Mesenchymal stem cell (in vitro differentiated cells and primary cell): ENCODE measurements around the gene KMT2A.

ENCODE experiments used
- DNase-seq: peaks from one replicate; pipeline ENCODE4 v3.0.0-alpha.2; 2013
- H2AFZ ChIP-seq: one replicate; pipeline ENCODE4 v1.6.1; 2013; ENCODE audit warnings: low read depth, mild to moderate bottlenecking, control low read depth, inconsistent platforms, low read length, moderate library complexity
- H2AK5ac ChIP-seq: 2 replicates; pipeline ENCODE4 v1.6.1; 2013; ENCODE audit warnings: low read length, moderate library complexity, mild to moderate bottlenecking, inconsistent platforms; ENCODE audit not compliant: severe bottlenecking
- H2BK120ac ChIP-seq: one replicate; pipeline ENCODE4 v1.6.1; 2013; ENCODE audit warnings: low read depth, mild to moderate bottlenecking, inconsistent platforms, low read length, moderate library complexity
- H2BK12ac ChIP-seq, 2 experiments: one replicate each; pipeline ENCODE4 v1.6.1; 2013; ENCODE audit warnings: inconsistent platforms in 2 of 2, low read length in 2 of 2, mild to moderate bottlenecking in 2 of 2, moderate library complexity in 2 of 2, control low read depth in 1 of 2
- H2BK15ac ChIP-seq: one replicate; pipeline ENCODE4 v1.6.1; 2013; ENCODE audit warnings: mild to moderate bottlenecking, low read depth, inconsistent platforms; ENCODE audit not compliant: poor library complexity, severe bottlenecking
- H2BK5ac ChIP-seq: 2 replicates; pipeline ENCODE4 v1.6.1; 2013; ENCODE audit warnings: low read depth, mild to moderate bottlenecking, low read length, control low read depth, inconsistent platforms; ENCODE audit not compliant: poor library complexity, severe bottlenecking
- H3K14ac ChIP-seq, 2 experiments: one replicate each; pipeline ENCODE4 v1.6.1; 2013; ENCODE audit warnings: inconsistent platforms in 2 of 2, low read length in 2 of 2, control low read depth in 1 of 2, mild to moderate bottlenecking in 1 of 2, moderate library complexity in 1 of 2
- H3K18ac ChIP-seq, 2 experiments: one replicate each; pipeline ENCODE4 v1.6.1; 2013; ENCODE audit warnings: inconsistent platforms in 2 of 2, low read length in 2 of 2, control low read depth in 1 of 2, low read depth in 1 of 2, mild to moderate bottlenecking in 1 of 2
- H3K23ac ChIP-seq, 2 experiments: one replicate each; pipeline ENCODE4 v1.6.1; 2013; ENCODE audit warnings: inconsistent platforms in 2 of 2, low read length in 2 of 2, mild to moderate bottlenecking in 2 of 2, moderate library complexity in 2 of 2, control low read depth in 1 of 2
- H3K27ac ChIP-seq: 2 replicates; pipeline ENCODE4 v1.5.1; 2013; ENCODE audit warnings: mild to moderate bottlenecking, moderate library complexity, low read length, control low read depth, inconsistent platforms; ENCODE audit not compliant: poor library complexity, severe bottlenecking
- H3K27me3 ChIP-seq, 2 experiments: 2 replicates each; pipeline versions ENCODE4 v1.6.1 to v1.7.0; 2013; ENCODE audit warnings: low read length in 2 of 2, mild to moderate bottlenecking in 2 of 2, moderate library complexity in 2 of 2, control low read depth in 1 of 2, inconsistent platforms in 1 of 2; ENCODE audit not compliant: control insufficient read depth in 1 of 2, insufficient read depth in 1 of 2
- H3K36me3 ChIP-seq, 2 experiments: 2 replicates each; pipeline versions ENCODE4 v1.6.1 to v1.7.0; 2013; ENCODE audit warnings: low read length in 2 of 2, control low read depth in 1 of 2, inconsistent platforms in 1 of 2, low read depth in 1 of 2, mild to moderate bottlenecking in 1 of 2; ENCODE audit not compliant: insufficient read depth in 2 of 2, control insufficient read depth in 1 of 2
- H3K4ac ChIP-seq, 2 experiments: one replicate each; pipeline ENCODE4 v1.6.1; 2013; ENCODE audit warnings: inconsistent platforms in 2 of 2, low read length in 2 of 2, mild to moderate bottlenecking in 2 of 2, moderate library complexity in 2 of 2, control low read depth in 1 of 2, low read depth in 1 of 2
- H3K4me1 ChIP-seq: 2 replicates; pipeline ENCODE4 v1.6.1; 2013; ENCODE audit warnings: low read depth, low read length, control low read depth; ENCODE audit not compliant: control insufficient read depth, insufficient read depth
- H3K4me2 ChIP-seq: 2 replicates; pipeline ENCODE4 v1.6.1; 2013; ENCODE audit warnings: low read length, mild to moderate bottlenecking, inconsistent platforms; ENCODE audit not compliant: poor library complexity, severe bottlenecking
- H3K4me3 ChIP-seq, 2 experiments: 2 replicates each; pipeline versions ENCODE4 v1.5.1 to v1.7.0; 2013; ENCODE audit warnings: low read length in 2 of 2, mild to moderate bottlenecking in 2 of 2, control low read depth in 1 of 2, low read depth in 1 of 2; ENCODE audit not compliant: insufficient read depth in 1 of 2
- H3K79me1 ChIP-seq: replicated peaks from 2 replicates; pipeline ENCODE4 v1.6.1; 2013; ENCODE audit warnings: mild to moderate bottlenecking, control low read depth, low read length, inconsistent platforms; ENCODE audit not compliant: poor library complexity, severe bottlenecking
- H3K9ac ChIP-seq: 2 replicates; pipeline ENCODE4 v1.7.0; 2013; ENCODE audit warnings: mild to moderate bottlenecking, low read length, moderate library complexity
- H3K9me3 ChIP-seq: 2 replicates; pipeline ENCODE4 v1.7.0; 2013; ENCODE audit warnings: mild to moderate bottlenecking, low read length; ENCODE audit not compliant: control insufficient read depth
- H4K8ac ChIP-seq: one replicate; pipeline ENCODE4 v1.6.1; 2013; ENCODE audit warnings: inconsistent platforms, mild to moderate bottlenecking, low read length, moderate library complexity
- H4K91ac ChIP-seq: one replicate; pipeline ENCODE4 v1.6.1; 2013; ENCODE audit warnings: mild to moderate bottlenecking, low read length, inconsistent platforms
- WGBS: methylation state at CpG from one replicate; pipeline ENCODE4 v1.1.7; 2013; ENCODE audit warnings: mixed read lengths; 5-methylcytosine and 5-hydroxymethylcytosine counted together

Gene KMT2A

DNA sequence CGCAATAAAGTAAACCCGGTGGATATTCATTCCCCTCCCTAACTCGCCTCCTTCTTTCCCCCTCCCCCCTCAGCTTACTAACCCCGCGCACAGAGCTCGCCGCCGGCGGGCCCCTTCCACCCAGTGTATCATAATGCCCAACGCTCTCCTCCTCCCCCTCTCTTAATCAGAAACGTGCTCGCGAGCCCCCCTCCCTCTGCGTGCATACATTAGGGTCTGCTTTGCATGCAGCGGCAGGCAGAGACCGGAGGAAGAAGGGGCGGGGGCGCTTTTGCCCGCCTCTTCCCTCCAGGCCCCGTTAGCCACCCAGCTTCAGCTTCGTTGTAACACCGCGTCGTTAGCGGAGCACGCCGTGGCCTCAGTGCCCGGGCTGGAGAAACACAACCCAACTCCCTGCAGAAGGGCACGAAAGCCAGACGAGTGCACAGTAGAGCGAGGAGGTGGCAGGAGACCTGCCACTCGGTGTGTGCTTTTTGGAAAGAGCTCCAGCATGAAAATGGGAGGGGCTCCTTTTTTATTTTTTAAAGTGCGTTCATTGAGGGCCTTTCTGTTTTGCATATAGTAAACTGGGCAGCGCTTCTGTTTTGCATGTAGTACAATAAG, 901 bp upstream of the KMT2A start:
- Histone ChIP-seq H3K23ac (peak overlapping the region in 1 of 2 experiments; percentile 16), H3K27me3 (no peaks in the 10 kb centered on the region), H3K4me3 (peak overlapping the region; percentile 69 to 85), H4K8ac (peak overlapping the region; percentile 66), H2AFZ (peak overlapping the region; percentile 97), H3K18ac (peak overlapping the region in 1 of 2 experiments; percentile 83), H3K4me1 (peaks cover 5% of the 10 kb centered on the region), H3K79me1 (no peaks in the 10 kb centered on the region), H2BK15ac (no peak overlapping the region), H4K91ac (no peak overlapping the region), H2BK5ac (no peak overlapping the region), H3K4me2 (peak overlapping the region; percentile 93), H3K14ac (peak overlapping the region in 1 of 2 experiments; percentile 29), H3K36me3 (no peaks in the 10 kb centered on the region), H3K27ac (peak overlapping the region; percentile 96), H3K4ac (peak overlapping the region in 1 of 2 experiments; percentile 35), H2BK120ac (no peak overlapping the region), H3K9ac (peak overlapping the region; percentile 74), H3K9me3 (no peaks in the 10 kb centered on the region), H2AK5ac (no peak overlapping the region), H2BK12ac (peak overlapping the region in 1 of 2 experiments; percentile 17)
- WGBS = 1% methylated on average over 34 of the region's 34 CpGs
- peak; percentile 71 for DNase-seq

DNA sequence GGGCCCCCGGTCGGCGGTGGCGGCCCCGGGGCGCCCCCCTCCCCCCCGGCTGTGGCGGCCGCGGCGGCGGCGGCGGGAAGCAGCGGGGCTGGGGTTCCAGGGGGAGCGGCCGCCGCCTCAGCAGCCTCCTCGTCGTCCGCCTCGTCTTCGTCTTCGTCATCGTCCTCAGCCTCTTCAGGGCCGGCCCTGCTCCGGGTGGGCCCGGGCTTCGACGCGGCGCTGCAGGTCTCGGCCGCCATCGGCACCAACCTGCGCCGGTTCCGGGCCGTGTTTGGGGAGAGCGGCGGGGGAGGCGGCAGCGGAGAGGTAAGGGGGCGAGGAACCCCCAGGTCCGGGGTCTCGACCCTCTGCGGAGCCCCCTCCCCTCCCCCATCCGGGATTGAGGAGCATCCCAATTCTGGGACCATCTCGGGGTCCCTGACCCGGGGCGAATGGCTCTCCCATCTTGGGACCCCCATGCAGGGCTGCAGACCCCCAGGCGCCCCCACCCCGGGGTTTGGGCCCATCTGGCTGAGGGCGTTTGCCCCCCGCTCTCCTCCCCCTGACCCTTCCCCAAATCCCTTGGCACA, 431 bp downstream of the KMT2A start:
- Histone ChIP-seq H2AK5ac (no peak overlapping the region), H3K23ac (peak overlapping the region; percentile 84 to 92), H2BK12ac (peak overlapping the region in 1 of 2 experiments; percentile 45), H2BK5ac (peak overlapping the region; percentile 87), H3K4me2 (peak overlapping the region; percentile 84), H3K27ac (peak overlapping the region; percentile 30), H2AFZ (peak overlapping the region; percentile 72), H3K36me3 (no peaks in the 10 kb centered on the region), H3K27me3 (no peaks in the 10 kb centered on the region), H3K4me1 (peaks cover 6% of the 10 kb centered on the region), H2BK15ac (peak overlapping the region; percentile 67), H3K79me1 (no peaks in the 10 kb centered on the region), H2BK120ac (peak overlapping the region; percentile 83), H4K91ac (peak overlapping the region; percentile 85), H3K14ac (peak overlapping the region; percentile 67 to 98), H4K8ac (peak overlapping the region; percentile 80), H3K9ac (peak overlapping the region; percentile 88), H3K18ac (peak overlapping the region; percentile 96 to 97), H3K9me3 (no peaks in the 10 kb centered on the region), H3K4ac (peak overlapping the region in 1 of 2 experiments; percentile 92), H3K4me3 (peak overlapping the region; percentile 81 to 97)
- peak; percentile 48 for DNase-seq
- 1% methylated on average over 31 of the region's 55 CpGs for WGBS

DNA sequence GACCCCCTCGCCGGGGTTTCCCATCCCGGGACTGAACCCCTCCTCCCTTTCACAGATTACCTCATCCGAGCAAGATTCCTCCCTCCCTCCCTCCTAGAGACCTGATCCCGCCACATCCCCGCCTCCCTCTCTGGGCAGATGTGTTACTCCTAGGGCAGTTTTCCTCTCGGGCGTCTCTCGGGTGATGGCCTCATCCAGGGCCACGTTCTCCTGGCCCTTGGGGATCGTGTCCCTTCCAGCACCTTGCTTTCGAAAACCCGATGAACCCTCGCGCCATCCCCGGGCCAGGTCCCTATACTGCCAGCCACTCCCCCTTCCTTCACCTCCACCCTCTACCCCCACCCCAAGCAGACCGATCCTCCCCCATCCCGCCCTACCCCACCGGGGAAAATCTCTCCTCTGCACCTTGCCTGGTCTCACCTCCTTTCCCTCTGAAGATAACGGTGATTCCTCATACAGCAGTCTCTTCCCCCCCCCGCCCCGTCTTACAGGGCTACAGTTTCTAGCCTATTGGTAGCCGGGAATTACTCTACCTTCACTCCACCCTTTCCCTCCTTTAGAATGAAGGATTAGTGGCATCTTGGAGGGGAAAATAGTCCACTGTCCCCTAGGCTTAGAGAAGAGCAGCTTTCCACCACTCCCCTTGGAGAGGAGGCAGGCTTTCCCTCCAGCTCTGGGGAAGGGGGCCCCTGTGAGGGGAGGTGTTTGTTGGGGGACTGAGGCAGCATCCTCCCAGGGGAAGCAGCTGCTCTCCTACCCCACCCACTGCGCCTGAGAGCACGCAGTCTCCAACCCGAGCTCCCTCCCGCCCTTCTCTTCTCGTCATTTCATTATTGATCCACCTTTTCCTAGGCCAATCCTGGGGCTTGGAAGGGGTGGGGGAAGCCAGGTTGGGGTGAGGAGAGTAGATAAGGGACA, 1.2 kb downstream of the KMT2A start:
- H3K14ac ChIP-seq = no peak overlapping the region
- H3K4me3 ChIP-seq = peak overlapping the region; percentile 81 to 97
- H4K8ac ChIP-seq = no peak overlapping the region
- H2BK15ac ChIP-seq = no peak overlapping the region
- no peak overlapping the region for H3K4ac ChIP-seq
- no peak overlapping the region for H4K91ac ChIP-seq
- peak overlapping the region; percentile 9 for H3K27ac ChIP-seq
- peak overlapping the region; percentile 96 to 97 for H3K18ac ChIP-seq
- peak overlapping the region; percentile 88 for H3K9ac ChIP-seq
- H2BK12ac ChIP-seq = no peak overlapping the region
- H3K4me2 ChIP-seq = peak overlapping the region; percentile 84
- no peak overlapping the region for H2AK5ac ChIP-seq
- peaks cover 6% of the 10 kb centered on the region for H3K4me1 ChIP-seq
- H3K23ac ChIP-seq = peak overlapping the region in 1 of 2 experiments; percentile 84
- no peaks in the 10 kb centered on the region for H3K36me3 ChIP-seq
- no peaks in the 10 kb centered on the region for H3K9me3 ChIP-seq
- H3K79me1 ChIP-seq = no peaks in the 10 kb centered on the region
- 2% methylated on average over 20 of the region's 28 CpGs for WGBS
- no peaks in the 10 kb centered on the region for H3K27me3 ChIP-seq
- H2BK5ac ChIP-seq = no peak overlapping the region
- peak; percentile 73 for DNase-seq
- H2AFZ ChIP-seq = no peak overlapping the region
- H2BK120ac ChIP-seq = peak overlapping the region; percentile 83
